ENCODE data around the gene COL15A1.
A peak's percentile ranks its signal among the peaks of the same experiment; 100 is the strongest.

COL15A1 gene

GRCh38 chr9:99019510-99020331 is 76.0 kb downstream of the COL15A1 start:
- no peak for DNase-seq

GRCh38 chr9:99020786-99021436 is 77.2 kb downstream of the COL15A1 start:
- DNase-seq, result no peak

GRCh38 chr9:99021512-99021911 is 77.8 kb downstream of the COL15A1 start:
- no peak for DNase-seq

- no peak for DNase-seq
Measured at GRCh38 chr9:99023231-99023630, 79.5 kb downstream of the COL15A1 start.

- DNase-seq, result no peak
Measured at GRCh38 chr9:99023831-99024230, 80.1 kb downstream of the COL15A1 start.

- DNase-seq, result no peak
Measured at GRCh38 chr9:99024959-99025358, 81.3 kb downstream of the COL15A1 start.

- DNase-seq, result no peak
Measured at GRCh38 chr9:99025616-99026270, 82.0 kb downstream of the COL15A1 start.

- DNase-seq, result no peak
Measured at GRCh38 chr9:99026271-99026955, 82.7 kb downstream of the COL15A1 start.

- DNase-seq, result no peak
Measured at GRCh38 chr9:99026956-99027298, 83.2 kb downstream of the COL15A1 start.

- DNase-seq, result no peak
Measured at GRCh38 chr9:99027443-99027842, 83.7 kb downstream of the COL15A1 start.

- peak; percentile 16 for DNase-seq
Measured at GRCh38 chr9:99029083-99029645, 85.5 kb downstream of the COL15A1 start.

- peak; percentile 90 for DNase-seq
Measured at GRCh38 chr9:99030092-99030511, 86.4 kb downstream of the COL15A1 start.

GRCh38 chr9:99030610-99031109 is 87.0 kb downstream of the COL15A1 start:
- peak; percentile 34 for DNase-seq

GRCh38 chr9:99031319-99031718 is 87.6 kb downstream of the COL15A1 start:
- no peak for DNase-seq

- DNase-seq, result no peak
Measured at GRCh38 chr9:99031994-99032393, 88.3 kb downstream of the COL15A1 start.

- no peak for DNase-seq
Measured at GRCh38 chr9:99034149-99034548, 90.4 kb downstream of the COL15A1 start.

GRCh38 chr9:99035313-99035712 is 91.6 kb downstream of the COL15A1 start:
- peak; percentile 63 for DNase-seq

- no peak for DNase-seq
Measured at GRCh38 chr9:99037769-99038483, 94.2 kb downstream of the COL15A1 start.

- DNase-seq, result no peak
Measured at GRCh38 chr9:99038484-99038820, 94.7 kb downstream of the COL15A1 start.

- DNase-seq, result peak; percentile 92
Measured at GRCh38 chr9:99039505-99040182, 95.9 kb downstream of the COL15A1 start.

GRCh38 chr9:99040251-99040900 is 96.7 kb downstream of the COL15A1 start:
- DNase-seq, result no peak
